GM21576 (cell line): ENCODE measurements around the gene GSS.

Source experiments
- ATAC-seq: cut with Tn5 transposase; IDR thresholded peaks from one replicate; pipeline ENCODE4 v1.9.1; 2021; ENCODE audit warnings: mild to moderate bottlenecking, moderate library complexity; ENCODE audit not compliant: unreplicated experiment

Gene GSS

DNA sequence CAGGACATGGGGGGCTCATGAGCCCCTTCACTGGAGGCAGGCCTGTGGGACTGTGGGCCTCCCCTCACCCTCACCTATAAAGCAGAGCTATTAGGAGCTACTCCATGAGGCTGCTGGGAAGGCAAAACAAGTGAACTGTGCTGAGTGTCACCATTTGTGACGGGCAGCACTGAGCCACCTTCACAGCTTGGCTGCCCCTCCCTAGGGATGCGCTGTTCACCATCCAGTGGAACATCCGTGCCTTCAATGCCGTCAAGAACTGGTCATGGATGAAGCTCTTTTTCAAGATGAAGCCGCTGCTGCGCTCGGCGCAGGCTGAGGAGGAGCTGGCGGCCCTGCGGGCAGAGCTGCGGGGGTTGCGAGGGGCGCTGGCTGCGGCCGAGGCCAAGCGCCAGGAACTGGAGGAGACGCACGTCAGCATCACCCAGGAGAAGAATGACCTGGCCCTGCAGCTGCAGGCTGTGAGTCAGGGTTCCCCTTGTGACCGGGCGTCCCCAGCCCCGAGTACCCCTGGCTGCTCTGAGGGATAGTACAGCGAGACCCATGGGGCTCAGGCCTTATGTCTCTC is 38.4 kb upstream of the GSS start:
- ATAC-seq: no peak

DNA sequence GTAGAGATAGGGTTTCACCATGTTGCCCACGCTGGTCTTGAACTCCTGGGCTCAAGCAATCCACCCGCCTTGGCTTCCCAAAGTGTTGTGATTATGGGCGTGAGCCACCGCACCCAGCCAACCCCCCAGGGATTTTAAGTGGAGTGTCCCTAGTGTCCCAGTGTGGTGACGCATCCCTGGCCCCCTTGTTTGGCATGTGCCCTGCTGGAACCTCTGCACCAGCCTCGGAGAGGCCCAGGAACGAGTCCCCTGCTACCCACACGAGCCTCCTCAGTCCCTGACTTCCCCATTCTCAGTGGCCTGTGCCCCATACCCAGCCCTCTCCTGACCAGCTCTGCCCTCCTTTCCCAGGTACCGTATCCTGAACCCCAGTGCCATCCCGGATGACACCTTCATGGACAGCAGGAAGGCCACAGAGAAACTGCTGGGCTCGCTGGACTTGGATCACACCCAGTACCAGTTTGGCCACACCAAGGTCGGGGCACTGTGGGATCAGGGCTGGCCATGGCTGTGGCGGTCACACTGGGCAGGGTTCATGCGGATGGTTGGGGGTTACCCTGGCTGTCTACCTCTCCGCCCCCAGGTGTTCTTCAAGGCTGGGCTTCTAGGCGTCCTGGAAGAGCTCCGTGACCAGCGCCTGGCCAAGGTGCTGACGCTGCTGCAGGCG is 37.3 kb upstream of the GSS start:
- ATAC-seq: no peak

DNA sequence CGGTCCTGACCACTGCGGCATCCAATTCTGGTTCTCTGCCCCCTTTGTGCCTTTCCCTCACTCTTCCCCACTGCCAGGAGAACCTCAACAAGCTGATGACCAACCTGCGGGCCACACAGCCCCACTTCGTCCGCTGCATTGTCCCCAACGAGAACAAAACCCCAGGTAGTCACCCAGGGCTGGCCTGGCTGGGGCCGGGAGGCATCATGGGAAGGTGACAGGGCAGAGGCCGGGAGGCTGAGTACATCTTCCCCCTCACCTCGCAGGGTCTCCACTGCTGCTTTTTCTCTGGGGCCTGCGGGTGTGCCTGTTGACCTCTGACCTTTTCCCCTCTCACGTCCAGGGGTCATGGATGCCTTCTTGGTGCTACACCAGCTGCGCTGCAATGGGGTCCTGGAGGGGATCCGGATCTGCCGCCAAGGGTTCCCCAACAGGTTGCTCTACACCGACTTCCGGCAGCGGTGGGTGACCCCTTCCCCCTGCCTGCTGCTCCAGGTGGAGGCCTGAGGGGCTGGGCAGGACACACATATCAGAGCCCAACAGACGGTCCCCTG is 35.1 kb upstream of the GSS start:
- ATAC-seq: no peak

DNA sequence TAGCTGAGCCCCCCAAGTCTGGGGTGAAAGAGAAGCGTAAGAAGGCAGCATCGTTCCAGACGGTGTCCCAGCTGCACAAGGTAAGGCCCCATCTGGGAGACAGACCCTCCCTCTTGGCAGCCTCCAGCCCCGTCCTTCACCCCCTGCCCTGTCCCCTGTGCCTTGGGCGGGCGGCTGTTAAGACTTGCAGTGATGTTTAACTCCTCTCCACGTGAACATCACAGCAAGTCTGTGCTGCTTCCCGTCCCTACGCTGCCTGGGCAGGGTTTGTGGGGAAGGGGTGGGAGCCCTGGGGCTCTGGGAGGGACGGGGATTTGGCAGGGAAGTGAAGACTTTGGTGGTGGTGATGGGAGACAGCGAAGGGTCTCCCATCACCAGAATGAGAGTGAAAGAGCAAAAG is 34.6 kb upstream of the GSS start:
- ATAC-seq: no peak

DNA sequence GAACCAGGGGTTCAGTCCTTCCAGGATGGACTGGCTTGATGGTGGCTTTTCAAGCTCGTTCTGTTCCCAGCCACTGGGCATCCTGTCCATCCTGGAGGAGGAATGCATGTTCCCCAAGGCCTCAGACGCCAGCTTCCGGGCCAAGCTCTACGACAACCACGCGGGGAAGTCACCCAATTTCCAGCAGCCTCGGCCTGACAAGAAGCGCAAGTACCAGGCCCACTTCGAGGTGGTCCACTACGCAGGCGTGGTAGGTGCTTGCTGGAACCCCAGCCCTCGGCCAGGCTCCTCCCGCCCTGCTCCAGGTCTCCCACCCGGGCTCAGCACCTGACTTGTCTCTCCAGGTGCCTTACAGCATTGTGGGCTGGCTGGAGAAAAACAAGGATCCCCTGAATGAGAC is 34.1 kb upstream of the GSS start:
- no peak for ATAC-seq

DNA sequence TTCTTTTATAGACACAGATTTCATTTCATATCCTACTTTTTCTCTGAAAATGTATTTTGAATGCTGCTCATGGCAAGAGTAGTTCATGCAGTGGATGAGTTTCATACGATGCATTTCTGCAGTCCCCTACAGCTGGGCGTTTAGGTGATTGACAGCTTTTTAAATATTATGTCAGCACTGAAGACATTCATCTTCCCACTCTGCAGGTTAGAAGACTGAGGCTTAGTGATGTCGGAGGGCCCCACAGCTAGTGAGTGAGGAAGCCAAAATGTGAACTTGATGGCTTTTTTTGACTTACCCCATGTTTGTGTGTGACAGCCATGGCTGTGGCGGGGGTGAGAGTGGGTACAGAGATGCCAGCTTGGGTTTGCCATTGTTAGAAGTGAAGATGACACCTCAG is 33.5 kb upstream of the GSS start:
- no peak for ATAC-seq

GRCh38 chr20:34988191-34988540 is 32.6 kb upstream of the GSS start:
- no peak for ATAC-seq

- ATAC-seq: no peak
Measured at GRCh38 chr20:34987288-34988190, 31.9 kb upstream of the GSS start.

DNA sequence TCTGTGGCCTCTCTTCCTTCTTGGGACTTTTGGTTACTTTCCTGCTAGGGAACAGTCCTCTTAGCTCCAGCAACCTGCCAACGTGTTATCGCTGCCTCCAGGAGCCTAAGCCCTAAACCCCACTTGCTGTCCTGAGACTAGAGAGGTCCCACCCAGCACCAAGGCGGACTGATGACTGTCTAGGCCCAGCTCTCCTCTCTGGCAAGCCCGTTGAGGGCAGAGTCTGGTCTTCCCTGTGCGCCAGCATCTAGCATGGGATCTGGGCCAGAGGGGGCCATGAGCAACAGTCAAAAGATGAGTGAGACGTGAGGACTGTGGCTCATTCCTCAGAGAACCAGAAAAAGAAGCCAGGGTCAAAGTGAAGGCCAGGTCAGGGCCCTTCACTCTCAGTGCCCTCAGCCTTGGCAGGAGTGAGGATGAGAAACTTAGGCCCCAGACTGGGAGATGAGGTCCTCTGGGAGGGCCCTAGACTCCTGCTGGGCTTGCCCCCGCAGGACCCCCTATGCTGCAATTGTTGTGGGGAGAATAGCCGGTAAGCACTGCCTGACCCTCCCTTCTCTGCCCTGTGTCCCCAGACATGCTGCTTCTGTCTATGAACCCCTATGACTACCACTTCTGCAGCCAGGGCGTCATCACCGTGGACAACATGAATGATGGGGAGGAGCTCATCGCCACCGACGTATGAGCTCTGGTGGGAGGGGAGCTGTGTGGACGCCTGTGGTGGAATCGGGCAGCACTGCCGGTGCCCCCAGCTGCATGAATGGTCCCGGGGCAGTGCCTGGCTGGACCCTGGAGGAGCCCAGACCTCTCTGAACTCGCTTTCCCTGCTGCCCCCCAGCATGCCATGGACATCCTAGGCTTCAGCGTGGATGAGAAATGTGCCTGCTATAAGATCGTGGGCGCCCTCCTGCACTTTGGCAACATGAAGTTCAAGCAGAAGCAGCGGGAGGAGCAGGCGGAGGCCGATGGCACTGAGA is 31.0 kb upstream of the GSS start:
- ATAC-seq: no peak

DNA sequence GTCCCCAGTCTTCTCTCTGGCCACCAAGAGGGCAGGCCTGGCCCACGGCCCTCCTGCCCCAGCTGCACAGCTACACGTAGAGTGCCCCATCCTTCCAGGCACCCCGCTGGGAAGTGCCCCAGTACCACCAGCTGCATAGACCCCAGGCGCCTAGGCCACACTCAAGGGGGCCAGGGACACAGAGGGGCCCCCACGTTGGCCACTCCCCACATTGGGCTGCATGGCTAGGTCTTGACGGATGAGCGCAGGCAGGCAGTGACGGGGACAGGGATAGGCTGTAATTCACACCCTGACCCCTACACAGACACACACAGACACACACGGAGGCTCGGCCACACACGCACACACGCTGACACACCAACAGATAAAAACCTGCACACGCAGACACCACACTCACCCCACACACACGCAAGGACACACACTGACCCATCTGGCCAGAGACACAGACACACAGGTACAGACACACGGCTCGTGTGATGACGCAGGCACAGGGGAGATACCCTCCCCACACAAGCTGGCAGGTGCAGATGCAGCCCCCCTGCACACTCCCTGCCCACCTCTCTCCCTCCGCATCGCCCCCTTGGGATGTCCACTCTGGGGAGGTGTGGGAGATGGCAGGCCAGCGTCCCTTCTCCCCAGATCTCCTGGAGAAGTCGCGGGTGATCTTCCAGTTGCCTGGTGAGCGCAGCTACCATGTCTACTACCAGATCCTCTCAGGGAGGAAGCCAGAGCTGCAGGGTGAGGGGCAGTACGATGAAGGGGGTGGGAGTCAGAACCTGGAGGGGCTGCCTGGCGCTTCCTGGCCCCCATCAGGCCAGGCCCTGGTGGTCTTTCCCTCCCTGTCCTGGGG is 30.1 kb upstream of the GSS start:
- ATAC-seq: no peak

DNA sequence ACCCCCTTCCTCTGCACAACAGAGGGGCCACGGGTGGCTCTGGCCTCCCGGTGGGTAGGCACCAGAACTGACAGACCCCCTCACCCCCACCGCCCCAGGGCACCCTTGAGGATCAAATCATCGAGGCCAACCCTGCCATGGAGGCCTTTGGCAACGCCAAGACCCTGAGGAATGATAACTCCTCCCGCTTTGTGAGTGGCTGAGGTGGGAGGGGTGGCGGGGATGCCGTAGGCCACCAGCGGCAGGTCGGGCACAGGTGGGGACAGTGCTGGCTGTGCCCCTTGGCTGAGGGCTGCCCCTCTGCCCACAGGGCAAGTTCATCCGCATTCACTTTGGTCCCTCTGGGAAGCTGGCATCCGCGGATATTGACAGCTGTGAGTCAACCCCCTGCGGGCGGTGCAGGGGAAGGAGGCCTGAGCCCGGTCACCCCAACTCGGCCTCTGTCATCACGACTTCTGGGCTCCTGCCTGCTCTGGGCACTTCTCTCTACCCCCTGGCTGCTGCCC is 29.2 kb upstream of the GSS start:
- ATAC-seq: no peak

GRCh38 chr20:34983995-34984735 is 28.6 kb upstream of the GSS start:
- no peak for ATAC-seq

- ATAC-seq: no peak
Measured at GRCh38 chr20:34983089-34983820, 27.6 kb upstream of the GSS start.

- no peak for ATAC-seq
Measured at GRCh38 chr20:34982270-34983088, 26.9 kb upstream of the GSS start.

- ATAC-seq: no peak
Measured at GRCh38 chr20:34980543-34981233, 25.1 kb upstream of the GSS start.

DNA sequence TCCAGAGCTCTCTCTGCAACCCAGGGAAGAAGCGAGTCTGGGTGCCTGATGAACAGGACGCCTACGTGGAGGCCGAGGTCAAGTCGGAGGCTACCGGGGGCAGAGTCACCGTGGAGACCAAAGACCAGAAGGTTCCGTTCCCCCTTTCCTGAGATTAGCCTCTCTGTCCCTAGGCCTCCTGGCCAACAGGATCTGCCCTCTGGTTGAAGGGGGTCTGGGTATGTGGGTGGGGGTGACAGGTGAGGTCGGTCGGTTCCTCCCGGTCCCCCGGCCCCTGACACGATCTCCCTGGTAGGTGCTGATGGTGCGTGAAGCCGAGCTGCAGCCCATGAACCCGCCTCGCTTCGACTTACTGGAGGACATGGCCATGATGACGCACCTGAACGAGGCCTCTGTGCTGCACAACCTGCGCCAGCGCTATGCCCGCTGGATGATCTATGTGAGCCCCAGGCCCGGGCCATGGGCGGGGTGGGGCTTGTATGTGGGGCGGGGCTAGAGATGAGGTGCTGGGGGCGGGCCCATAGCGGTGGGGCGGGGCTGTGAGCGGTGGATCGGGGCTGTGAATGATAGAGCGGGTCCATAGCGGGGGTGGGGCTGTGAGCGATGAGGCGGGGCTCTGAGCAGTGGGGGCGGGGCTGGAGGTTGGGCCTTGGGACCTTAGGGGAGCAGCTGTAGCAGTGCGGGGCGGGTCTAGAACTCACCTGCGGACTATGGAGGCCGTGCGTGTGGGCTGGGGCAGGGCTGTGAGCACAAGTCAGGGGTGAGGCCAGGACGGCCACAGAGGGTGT is 24.0 kb upstream of the GSS start:
- no peak for ATAC-seq
